ENCODE data around the gene USP43. TPM values are rescaled to one million over a fixed set of nuclear protein-coding genes. Genes with fewer than 3 reads are reported as not detected.

USP43 gene
- polyA plus RNA-seq, 2 of the 4 experiments (the other 2 are of a cell fraction), result 3.4 to 4.0 TPM

DNA sequence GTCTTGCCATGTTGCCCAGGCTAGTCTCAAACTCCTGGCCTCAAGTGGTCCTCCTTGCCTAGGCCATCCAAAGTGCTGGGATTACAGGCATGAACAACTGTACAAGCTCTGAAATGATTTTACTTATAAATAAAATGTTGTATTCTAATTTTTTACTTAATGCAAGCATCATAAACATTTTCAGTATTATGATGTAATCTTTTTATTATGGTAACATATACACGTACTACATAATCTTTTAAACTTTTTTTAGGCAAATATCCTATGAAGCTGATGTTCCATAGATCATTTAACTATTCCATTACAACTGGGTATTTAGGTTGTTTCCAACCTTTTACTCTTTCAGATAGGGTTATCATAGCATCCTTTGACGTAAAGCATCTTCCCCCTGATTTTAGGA, 33.8 kb upstream of the USP43 start:
- no peak overlapping the region for H3K27ac ChIP-seq
- H3K4me1 ChIP-seq, result no peaks in the 10 kb centered on the region
- TF ChIP-seq SREBF2 (IDR thresholded peaks at IDR 0.05) (no peak), NPAS2 (CRISPR knock-in tag; IDR thresholded peaks at IDR 0.05; ENCODE audit: borderline replicate concordance) (no peak), RCOR1 (IDR thresholded peaks at IDR 0.05; ENCODE audit: low read depth, low read length) (no peak), CBX2 (IDR thresholded peaks at IDR 0.05; ENCODE audit: borderline replicate concordance, low read depth) (no peak), CBX8 (IDR thresholded peaks at IDR 0.05) (no peak), NR3C1 (IDR thresholded peaks at IDR 0.05) (no peak), JUN (IDR thresholded peaks at IDR 0.05) (no peak), HOXA7 (CRISPR knock-in tag; IDR thresholded peaks at IDR 0.05) (no peak), RARB (CRISPR knock-in tag; IDR thresholded peaks at IDR 0.05) (no peak), ZFP36 (IDR thresholded peaks at IDR 0.05; ENCODE audit: borderline replicate concordance, partially characterized antibody) (no peak), ESRRA (IDR thresholded peaks at IDR 0.05; ENCODE audit: borderline replicate concordance, low read length) (no peak), ZC3H11A (IDR thresholded peaks at IDR 0.05) (no peak), PHF8 (IDR thresholded peaks at IDR 0.05; ENCODE audit: borderline replicate concordance, low read depth) (no peak), HMGXB4 (CRISPR knock-in tag; IDR thresholded peaks at IDR 0.05; ENCODE audit: borderline replicate concordance) (no peak), FOSB (CRISPR knock-in tag; IDR thresholded peaks at IDR 0.05) (no peak), POLR2AphosphoS2 (conservative IDR thresholded peaks at IDR 0.05; ENCODE audit: low read length) (no peak)
- TF ChIP-seq, protein P1, sequence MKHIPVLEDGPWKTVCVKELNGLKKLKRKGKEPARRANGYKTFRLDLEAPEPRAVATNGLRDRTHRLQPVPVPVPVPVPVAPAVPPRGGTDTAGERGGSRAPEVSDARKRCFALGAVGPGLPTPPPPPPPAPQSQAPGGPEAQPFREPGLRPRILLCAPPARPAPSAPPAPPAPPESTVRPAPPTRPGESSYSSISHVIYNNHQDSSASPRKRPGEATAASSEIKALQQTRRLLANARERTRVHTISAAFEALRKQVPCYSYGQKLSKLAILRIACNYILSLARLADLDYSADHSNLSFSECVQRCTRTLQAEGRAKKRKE (CRISPR knock-in tag; IDR thresholded peaks at IDR 0.05; ENCODE audit: low read depth), result no peak
- TF ChIP-seq, protein P2, sequence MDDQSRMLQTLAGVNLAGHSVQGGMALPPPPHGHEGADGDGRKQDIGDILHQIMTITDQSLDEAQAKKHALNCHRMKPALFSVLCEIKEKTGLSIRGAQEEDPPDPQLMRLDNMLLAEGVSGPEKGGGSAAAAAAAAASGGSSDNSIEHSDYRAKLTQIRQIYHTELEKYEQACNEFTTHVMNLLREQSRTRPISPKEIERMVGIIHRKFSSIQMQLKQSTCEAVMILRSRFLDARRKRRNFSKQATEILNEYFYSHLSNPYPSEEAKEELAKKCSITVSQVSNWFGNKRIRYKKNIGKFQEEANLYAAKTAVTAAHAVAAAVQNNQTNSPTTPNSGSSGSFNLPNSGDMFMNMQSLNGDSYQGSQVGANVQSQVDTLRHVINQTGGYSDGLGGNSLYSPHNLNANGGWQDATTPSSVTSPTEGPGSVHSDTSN (IDR thresholded peaks at IDR 0.05), result no peak
- TF ChIP-seq, protein P3, sequence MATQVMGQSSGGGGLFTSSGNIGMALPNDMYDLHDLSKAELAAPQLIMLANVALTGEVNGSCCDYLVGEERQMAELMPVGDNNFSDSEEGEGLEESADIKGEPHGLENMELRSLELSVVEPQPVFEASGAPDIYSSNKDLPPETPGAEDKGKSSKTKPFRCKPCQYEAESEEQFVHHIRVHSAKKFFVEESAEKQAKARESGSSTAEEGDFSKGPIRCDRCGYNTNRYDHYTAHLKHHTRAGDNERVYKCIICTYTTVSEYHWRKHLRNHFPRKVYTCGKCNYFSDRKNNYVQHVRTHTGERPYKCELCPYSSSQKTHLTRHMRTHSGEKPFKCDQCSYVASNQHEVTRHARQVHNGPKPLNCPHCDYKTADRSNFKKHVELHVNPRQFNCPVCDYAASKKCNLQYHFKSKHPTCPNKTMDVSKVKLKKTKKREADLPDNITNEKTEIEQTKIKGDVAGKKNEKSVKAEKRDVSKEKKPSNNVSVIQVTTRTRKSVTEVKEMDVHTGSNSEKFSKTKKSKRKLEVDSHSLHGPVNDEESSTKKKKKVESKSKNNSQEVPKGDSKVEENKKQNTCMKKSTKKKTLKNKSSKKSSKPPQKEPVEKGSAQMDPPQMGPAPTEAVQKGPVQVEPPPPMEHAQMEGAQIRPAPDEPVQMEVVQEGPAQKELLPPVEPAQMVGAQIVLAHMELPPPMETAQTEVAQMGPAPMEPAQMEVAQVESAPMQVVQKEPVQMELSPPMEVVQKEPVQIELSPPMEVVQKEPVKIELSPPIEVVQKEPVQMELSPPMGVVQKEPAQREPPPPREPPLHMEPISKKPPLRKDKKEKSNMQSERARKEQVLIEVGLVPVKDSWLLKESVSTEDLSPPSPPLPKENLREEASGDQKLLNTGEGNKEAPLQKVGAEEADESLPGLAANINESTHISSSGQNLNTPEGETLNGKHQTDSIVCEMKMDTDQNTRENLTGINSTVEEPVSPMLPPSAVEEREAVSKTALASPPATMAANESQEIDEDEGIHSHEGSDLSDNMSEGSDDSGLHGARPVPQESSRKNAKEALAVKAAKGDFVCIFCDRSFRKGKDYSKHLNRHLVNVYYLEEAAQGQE (IDR thresholded peaks at IDR 0.05), result no peak
- TF ChIP-seq, protein P4, sequence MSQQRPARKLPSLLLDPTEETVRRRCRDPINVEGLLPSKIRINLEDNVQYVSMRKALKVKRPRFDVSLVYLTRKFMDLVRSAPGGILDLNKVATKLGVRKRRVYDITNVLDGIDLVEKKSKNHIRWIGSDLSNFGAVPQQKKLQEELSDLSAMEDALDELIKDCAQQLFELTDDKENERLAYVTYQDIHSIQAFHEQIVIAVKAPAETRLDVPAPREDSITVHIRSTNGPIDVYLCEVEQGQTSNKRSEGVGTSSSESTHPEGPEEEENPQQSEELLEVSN (IDR thresholded peaks at IDR 0.05; ENCODE audit: borderline replicate concordance, low read depth), result no peak
- POLR2A ChIA-PET, result no interaction called here
- DNase-seq (ENCODE audit: low read depth in 1 of 2, low spot score in 1 of 2), result no peak
- H3K9me3 ChIP-seq, result no peaks in the 10 kb centered on the region
- H3K4me3 ChIP-seq, result no peak overlapping the region
- no peak for FAIRE-seq
- CTCF ChIA-PET, result interaction anchor here (1.0 kb wide), 2 partner anchors 13 to 319 kb away, joined by 3 to 4 read pairs; no protein-coding TSS in a partner anchor
- no peak overlapping the region for H3K4me2 ChIP-seq
- ATAC-seq, result no peak
- 35% methylated on average over 2 of the region's 2 CpGs for WGBS (ENCODE audit: missing lambda C conversion rate)

Measured in A549 (cell line).